ENCODE measurements around the gene LRRC8E.
A peak's percentile ranks its signal among the peaks of the same experiment; 100 is the strongest.
"Not testable (repeated sequence)": the region's sequence is repeated elsewhere in the genome, so short reads cannot be mapped to it uniquely, and the experiment has no call there.

LRRC8E gene

GRCh38 chr19:7910321-7911161 is 22.2 kb downstream of the LRRC8E start:
- no peak for DNase-seq

- no peak for DNase-seq
Observed at GRCh38 chr19:7911508-7912143, 23.3 kb downstream of the LRRC8E start.

- DNase-seq, result no peak
Observed at GRCh38 chr19:7912144-7912696, 23.9 kb downstream of the LRRC8E start.

- DNase-seq, result no peak
Observed at GRCh38 chr19:7912697-7913564, 24.6 kb downstream of the LRRC8E start.

- no peak for DNase-seq
Observed at GRCh38 chr19:7913652-7914051, 25.3 kb downstream of the LRRC8E start.

- no peak for DNase-seq
Observed at GRCh38 chr19:7914099-7914498, 25.8 kb downstream of the LRRC8E start.

- no peak for DNase-seq
Observed at GRCh38 chr19:7914598-7915045, 26.3 kb downstream of the LRRC8E start, which contains the start of gene TGFBR3L. TGFBR3L (plus strand) TSS chr19:7914830.

GRCh38 chr19:7915250-7916102 is 27.2 kb downstream of the LRRC8E start:
- no peak for DNase-seq

- DNase-seq, result peak; percentile 39
Observed at GRCh38 chr19:7916103-7916954, 28.0 kb downstream of the LRRC8E start.

- no peak for DNase-seq
Observed at GRCh38 chr19:7916955-7917266, 28.6 kb downstream of the LRRC8E start.

- peak; percentile 43 for DNase-seq
Observed at GRCh38 chr19:7917267-7918061, 29.2 kb downstream of the LRRC8E start.

- not testable (repeated sequence) for DNase-seq
Observed at GRCh38 chr19:7918062-7918614, 29.8 kb downstream of the LRRC8E start.

- DNase-seq, result no peak
Observed at GRCh38 chr19:7918615-7919421, 30.5 kb downstream of the LRRC8E start.

- peak; percentile 94 for DNase-seq
Observed at GRCh38 chr19:7919610-7920518, 31.6 kb downstream of the LRRC8E start, which contains the start of gene SNAPC2. SNAPC2 (plus strand) TSS chr19:7920338; CDS start chr19:7920367, 29 bp downstream.

GRCh38 chr19:7920519-7921301 is 32.4 kb downstream of the LRRC8E start:
- peak; percentile 100 for DNase-seq

- no peak for DNase-seq
Observed at GRCh38 chr19:7921302-7921966, 33.1 kb downstream of the LRRC8E start.
